SK-N-SH treated with all-trans-retinoic acid at 6 μM for 48 hours (cell line): ENCODE measurements around the gene CDH24.

Source experiments
- ATAC-seq: fragments of 200-7000 bp; cut with Tn5 transposase; 3 replicates; pipeline ENCODE4 v1.9.1; 2020; ENCODE audit warnings: mild to moderate bottlenecking, moderate library complexity
- ARNTL ChIP-seq: fragments of 450-650 bp; formaldehyde crosslinking; IDR thresholded peaks from 2 replicates; pipeline ENCODE4 v1.5.0; 2020; ENCODE audit warnings: low read depth, mild to moderate bottlenecking, moderate library complexity, borderline replicate concordance
- BACH2 ChIP-seq: fragments of 250-450 bp; sonication (Bioruptor Pico); IDR thresholded peaks from 2 replicates; pipeline ENCODE4 v1.9.0; 2021; ENCODE audit warnings: mild to moderate bottlenecking, borderline replicate concordance
- ESRRG ChIP-seq: fragments of 250-450 bp; sonication (Bioruptor Pico); IDR thresholded peaks from 2 replicates; pipeline ENCODE4 v1.6.1; 2021; ENCODE audit warnings: mild to moderate bottlenecking
- GLIS3 ChIP-seq: fragments of 250-450 bp; sonication (Bioruptor Pico); IDR thresholded peaks from 2 replicates; pipeline ENCODE4 v1.5.0; 2020; ENCODE audit warnings: mild to moderate bottlenecking, moderate library complexity
- ISL1 ChIP-seq: fragments of 250-450 bp; sonication (Bioruptor Pico); IDR thresholded peaks from 2 replicates; pipeline ENCODE4 v2.1.2; 2022; ENCODE audit warnings: mild to moderate bottlenecking, moderate library complexity
- OSR1 ChIP-seq: fragments of 250-450 bp; sonication (Bioruptor Pico); IDR thresholded peaks from 2 replicates; pipeline ENCODE4 v1.8.0; 2022; ENCODE audit warnings: moderate library complexity, mild to moderate bottlenecking, inconsistent platforms
- PPARA ChIP-seq: fragments of 250-450 bp; sonication (Bioruptor Pico); IDR thresholded peaks from 2 replicates; pipeline ENCODE4 v1.5.0; 2020; ENCODE audit warnings: mild to moderate bottlenecking, borderline replicate concordance
- RARB ChIP-seq: fragments of 250-450 bp; sonication (Bioruptor Pico); IDR thresholded peaks from 2 replicates; pipeline ENCODE4 v1.8.0; 2021; ENCODE audit warnings: mild to moderate bottlenecking, moderate library complexity
- TCF4 ChIP-seq: fragments of 250-450 bp; sonication (Bioruptor Pico); IDR thresholded peaks from 2 replicates; pipeline ENCODE4 v1.8.0; 2021; ENCODE audit warnings: mild to moderate bottlenecking, moderate library complexity, borderline replicate concordance
- TOX ChIP-seq: fragments of 250-450 bp; sonication (Bioruptor Pico); IDR thresholded peaks from 2 replicates; pipeline ENCODE4 v1.8.0; 2021; ENCODE audit warnings: mild to moderate bottlenecking, moderate library complexity, borderline replicate concordance
- ZC3H10 ChIP-seq: fragments of 250-450 bp; sonication (Bioruptor Pico); IDR thresholded peaks from 2 replicates; pipeline ENCODE4 v1.5.1; 2021; ENCODE audit warnings: mild to moderate bottlenecking, moderate library complexity
- ZFP3 ChIP-seq: fragments of 250-450 bp; sonication (Bioruptor Pico); IDR thresholded peaks from 2 replicates; pipeline ENCODE4 v1.5.0; 2020; ENCODE audit warnings: mild to moderate bottlenecking, moderate library complexity
- ZFP30 ChIP-seq: fragments of 450-650 bp; formaldehyde crosslinking; IDR thresholded peaks from 2 replicates; pipeline ENCODE4 v1.5.0; 2022; ENCODE audit warnings: mild to moderate bottlenecking, moderate library complexity
- ZNF565 ChIP-seq: fragments of 450-650 bp; formaldehyde crosslinking; conservative IDR thresholded peaks from 2 replicates; pipeline ENCODE4 v1.5.0; 2020; ENCODE audit warnings: low read depth, mild to moderate bottlenecking, moderate library complexity
- ZNF8 ChIP-seq: fragments of 450-650 bp; formaldehyde crosslinking; IDR thresholded peaks from 2 replicates; pipeline ENCODE4 v1.5.0; 2020; ENCODE audit warnings: mild to moderate bottlenecking, moderate library complexity
- TF ChIP-seq, protein P1 (sequence below): fragments of 250-450 bp; sonication (Bioruptor Pico); IDR thresholded peaks from 2 replicates; pipeline ENCODE4 v1.5.0; 2020; ENCODE audit warnings: mild to moderate bottlenecking, moderate library complexity
- TF ChIP-seq, protein P2 (sequence below): fragments of 250-450 bp; sonication (Bioruptor Pico); IDR thresholded peaks from 2 replicates; pipeline ENCODE4 v1.5.1; 2020; ENCODE audit warnings: low read depth, mild to moderate bottlenecking, moderate library complexity
- TF ChIP-seq, protein P3 (sequence below): fragments of 250-450 bp; sonication (Bioruptor Pico); IDR thresholded peaks from 2 replicates; pipeline ENCODE4 v1.8.0; 2021; ENCODE audit warnings: low read depth, mild to moderate bottlenecking, moderate library complexity, borderline replicate concordance
- TF ChIP-seq, protein P4 (sequence below): fragments of 250-450 bp; sonication (Bioruptor Pico); IDR thresholded peaks from 2 replicates; pipeline ENCODE4 v1.5.1; 2021; ENCODE audit warnings: mild to moderate bottlenecking, moderate library complexity

Gene CDH24, protein sequence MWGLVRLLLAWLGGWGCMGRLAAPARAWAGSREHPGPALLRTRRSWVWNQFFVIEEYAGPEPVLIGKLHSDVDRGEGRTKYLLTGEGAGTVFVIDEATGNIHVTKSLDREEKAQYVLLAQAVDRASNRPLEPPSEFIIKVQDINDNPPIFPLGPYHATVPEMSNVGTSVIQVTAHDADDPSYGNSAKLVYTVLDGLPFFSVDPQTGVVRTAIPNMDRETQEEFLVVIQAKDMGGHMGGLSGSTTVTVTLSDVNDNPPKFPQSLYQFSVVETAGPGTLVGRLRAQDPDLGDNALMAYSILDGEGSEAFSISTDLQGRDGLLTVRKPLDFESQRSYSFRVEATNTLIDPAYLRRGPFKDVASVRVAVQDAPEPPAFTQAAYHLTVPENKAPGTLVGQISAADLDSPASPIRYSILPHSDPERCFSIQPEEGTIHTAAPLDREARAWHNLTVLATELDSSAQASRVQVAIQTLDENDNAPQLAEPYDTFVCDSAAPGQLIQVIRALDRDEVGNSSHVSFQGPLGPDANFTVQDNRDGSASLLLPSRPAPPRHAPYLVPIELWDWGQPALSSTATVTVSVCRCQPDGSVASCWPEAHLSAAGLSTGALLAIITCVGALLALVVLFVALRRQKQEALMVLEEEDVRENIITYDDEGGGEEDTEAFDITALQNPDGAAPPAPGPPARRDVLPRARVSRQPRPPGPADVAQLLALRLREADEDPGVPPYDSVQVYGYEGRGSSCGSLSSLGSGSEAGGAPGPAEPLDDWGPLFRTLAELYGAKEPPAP

DNA sequence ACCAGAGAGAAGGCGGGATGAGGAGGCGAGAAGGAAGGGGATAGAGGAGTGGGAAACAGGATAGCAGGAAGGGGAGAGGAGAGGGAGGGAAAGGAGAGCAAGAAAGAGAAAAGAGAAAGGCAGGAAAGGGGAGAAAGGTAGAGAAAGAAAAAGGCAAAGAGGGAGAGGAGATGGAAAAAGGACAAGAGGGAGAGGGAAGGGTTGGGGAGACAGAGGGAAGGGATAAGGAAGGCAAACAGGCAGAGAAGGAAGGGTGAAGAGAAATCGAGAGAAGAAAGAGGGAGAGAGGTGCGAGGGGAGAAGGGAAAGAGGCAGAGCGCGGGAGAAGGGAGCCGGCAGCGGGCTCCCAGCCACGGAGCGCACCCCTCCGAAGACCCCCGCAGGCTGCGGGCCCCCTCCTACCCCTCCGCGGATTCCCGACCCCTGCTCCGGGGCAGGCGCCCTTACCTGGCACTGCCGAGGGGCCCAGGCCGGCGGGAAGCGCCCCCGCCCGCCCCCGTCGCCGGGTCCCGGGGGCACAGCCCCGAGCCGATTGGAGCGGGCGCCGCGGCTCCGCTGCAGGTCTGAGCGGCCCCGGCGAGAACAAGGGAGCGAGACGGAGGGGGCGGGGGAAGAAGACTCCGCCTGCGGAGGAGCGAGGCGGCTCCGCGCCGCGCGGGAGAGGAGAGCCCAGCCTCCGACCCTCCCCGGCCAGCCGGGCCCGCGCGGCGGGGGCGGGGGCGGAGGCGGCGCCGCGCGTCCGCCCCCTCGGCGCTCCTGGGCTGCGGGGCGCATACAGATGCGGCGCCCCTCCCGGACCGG lies at the start of gene CDH24:
Gene CDH24 (minus strand): TSS at position 565 of the 801 bp plus-strand sequence. CDS start 1,787 bp downstream, outside the sequence.
- no peak for TF ChIP-seq ZC3H10 (CRISPR knock-in tag)
- no peak for TF ChIP-seq ZFP30 (CRISPR knock-in tag)
- ATAC-seq, result peak; percentile 58

DNA sequence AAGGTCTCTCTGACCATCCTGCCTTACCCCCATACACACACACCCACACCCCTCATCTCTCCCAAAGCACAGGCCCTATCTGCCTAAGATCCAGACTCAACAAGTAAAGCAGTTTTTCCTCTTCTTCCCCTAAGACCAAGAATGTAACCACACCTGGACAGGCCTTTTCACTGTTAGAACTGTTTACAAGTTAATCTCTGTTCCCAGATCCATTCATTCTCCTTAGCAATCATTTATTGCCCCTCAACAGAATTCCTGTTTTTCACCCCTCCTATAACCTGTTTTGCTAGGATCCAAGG lies 49.4 kb upstream of the CDH24 start:
- ATAC-seq, result no peak
- TF ChIP-seq ZNF8 (CRISPR knock-in tag) (no peak), ESRRG (CRISPR knock-in tag) (no peak), BACH2 (CRISPR knock-in tag) (no peak), GLIS3 (CRISPR knock-in tag) (no peak), ISL1 (CRISPR knock-in tag) (no peak), PPARA (CRISPR knock-in tag) (no peak)
- TF ChIP-seq, all 23 proteins: peak for 0

DNA sequence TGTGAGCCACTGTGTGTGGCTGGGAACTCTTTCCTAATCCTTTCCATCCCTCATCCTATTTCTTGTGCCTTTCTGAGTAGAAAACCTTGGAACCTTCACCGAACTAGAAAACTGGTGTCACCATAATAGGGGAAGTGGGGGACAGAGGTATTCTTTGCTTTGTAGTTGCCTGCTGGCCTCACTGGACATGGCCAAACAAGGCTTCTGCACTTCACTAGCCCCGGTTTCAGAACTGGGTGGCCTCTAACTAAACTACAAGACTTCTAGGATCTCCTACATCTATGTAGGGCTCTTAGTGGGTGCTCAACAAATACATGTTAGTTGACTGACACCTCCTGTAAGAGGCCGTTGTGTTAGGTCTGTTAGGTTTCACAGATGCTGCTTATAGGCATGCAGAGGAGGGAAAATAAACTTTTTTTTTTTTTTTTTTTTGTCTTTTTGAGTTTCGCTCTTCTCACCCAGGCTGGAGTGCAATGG lies 48.1 kb upstream of the CDH24 start:
- ATAC-seq, result no peak
- TF ChIP-seq RARB (CRISPR knock-in tag) (no peak), ESRRG (CRISPR knock-in tag) (no peak), ZNF8 (CRISPR knock-in tag) (no peak), ZFP3 (CRISPR knock-in tag) (no peak), ARNTL (CRISPR knock-in tag) (no peak), BACH2 (CRISPR knock-in tag) (no peak), ZNF565 (CRISPR knock-in tag) (no peak)
- TF ChIP-seq, protein P1, sequence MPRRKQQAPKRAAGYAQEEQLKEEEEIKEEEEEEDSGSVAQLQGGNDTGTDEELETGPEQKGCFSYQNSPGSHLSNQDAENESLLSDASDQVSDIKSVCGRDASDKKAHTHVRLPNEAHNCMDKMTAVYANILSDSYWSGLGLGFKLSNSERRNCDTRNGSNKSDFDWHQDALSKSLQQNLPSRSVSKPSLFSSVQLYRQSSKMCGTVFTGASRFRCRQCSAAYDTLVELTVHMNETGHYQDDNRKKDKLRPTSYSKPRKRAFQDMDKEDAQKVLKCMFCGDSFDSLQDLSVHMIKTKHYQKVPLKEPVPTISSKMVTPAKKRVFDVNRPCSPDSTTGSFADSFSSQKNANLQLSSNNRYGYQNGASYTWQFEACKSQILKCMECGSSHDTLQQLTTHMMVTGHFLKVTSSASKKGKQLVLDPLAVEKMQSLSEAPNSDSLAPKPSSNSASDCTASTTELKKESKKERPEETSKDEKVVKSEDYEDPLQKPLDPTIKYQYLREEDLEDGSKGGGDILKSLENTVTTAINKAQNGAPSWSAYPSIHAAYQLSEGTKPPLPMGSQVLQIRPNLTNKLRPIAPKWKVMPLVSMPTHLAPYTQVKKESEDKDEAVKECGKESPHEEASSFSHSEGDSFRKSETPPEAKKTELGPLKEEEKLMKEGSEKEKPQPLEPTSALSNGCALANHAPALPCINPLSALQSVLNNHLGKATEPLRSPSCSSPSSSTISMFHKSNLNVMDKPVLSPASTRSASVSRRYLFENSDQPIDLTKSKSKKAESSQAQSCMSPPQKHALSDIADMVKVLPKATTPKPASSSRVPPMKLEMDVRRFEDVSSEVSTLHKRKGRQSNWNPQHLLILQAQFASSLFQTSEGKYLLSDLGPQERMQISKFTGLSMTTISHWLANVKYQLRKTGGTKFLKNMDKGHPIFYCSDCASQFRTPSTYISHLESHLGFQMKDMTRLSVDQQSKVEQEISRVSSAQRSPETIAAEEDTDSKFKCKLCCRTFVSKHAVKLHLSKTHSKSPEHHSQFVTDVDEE (CRISPR knock-in tag), result no peak
- TF ChIP-seq, protein P2, sequence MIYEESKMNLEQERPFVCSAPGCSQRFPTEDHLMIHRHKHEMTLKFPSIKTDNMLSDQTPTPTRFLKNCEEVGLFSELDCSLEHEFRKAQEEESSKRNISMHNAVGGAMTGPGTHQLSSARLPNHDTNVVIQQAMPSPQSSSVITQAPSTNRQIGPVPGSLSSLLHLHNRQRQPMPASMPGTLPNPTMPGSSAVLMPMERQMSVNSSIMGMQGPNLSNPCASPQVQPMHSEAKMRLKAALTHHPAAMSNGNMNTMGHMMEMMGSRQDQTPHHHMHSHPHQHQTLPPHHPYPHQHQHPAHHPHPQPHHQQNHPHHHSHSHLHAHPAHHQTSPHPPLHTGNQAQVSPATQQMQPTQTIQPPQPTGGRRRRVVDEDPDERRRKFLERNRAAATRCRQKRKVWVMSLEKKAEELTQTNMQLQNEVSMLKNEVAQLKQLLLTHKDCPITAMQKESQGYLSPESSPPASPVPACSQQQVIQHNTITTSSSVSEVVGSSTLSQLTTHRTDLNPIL (CRISPR knock-in tag), result no peak

DNA sequence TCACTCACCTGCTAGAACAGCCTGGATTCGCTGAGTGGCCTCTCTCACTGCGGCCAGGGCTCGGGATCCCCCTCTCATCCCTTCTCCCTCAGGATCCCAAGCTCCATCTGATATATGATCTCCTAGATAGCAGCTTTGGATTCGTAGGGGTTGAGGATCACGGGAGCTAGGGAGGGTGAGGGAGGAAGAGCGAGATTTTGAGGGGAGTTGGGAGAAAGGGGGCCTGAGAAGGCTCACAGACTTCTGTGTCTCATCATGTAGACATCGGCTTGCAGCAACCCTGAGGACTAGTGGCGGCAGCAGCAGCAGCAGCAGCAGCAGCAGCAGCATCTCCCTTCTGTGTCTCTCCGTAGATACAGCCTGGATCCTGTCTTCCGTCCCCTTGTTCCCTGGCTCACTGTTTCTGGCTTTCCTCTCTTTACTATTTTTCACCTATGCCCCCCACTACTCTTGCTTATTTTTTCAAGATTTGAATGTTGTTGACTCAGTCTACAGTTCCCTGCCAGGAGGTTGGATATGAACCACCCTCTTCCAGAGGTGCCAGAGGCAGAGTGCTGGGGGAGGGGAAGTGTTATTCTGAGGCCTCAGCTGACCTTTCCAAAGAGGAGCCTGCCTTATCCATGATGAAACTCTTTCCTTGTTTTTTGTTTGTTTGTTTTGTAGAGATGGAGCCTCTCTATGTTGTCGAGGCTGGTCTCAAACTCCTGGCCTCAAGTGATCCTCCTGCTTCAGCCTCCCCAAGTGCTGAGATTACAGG lies 47.4 kb upstream of the CDH24 start, which contains the start of gene CIROP:
Gene CIROP (minus strand): TSS at position 399 of the 757 bp plus-strand sequence. CDS start 69 bp downstream, at position 330.
- ATAC-seq, result no peak
- TF ChIP-seq ZFP30 (CRISPR knock-in tag) (no peak), TOX (CRISPR knock-in tag) (no peak), GLIS3 (CRISPR knock-in tag) (no peak), PPARA (CRISPR knock-in tag) (no peak), OSR1 (CRISPR knock-in tag) (no peak), RARB (CRISPR knock-in tag) (no peak), TCF4 (no peak), ISL1 (CRISPR knock-in tag) (no peak), ZC3H10 (CRISPR knock-in tag) (no peak)
- TF ChIP-seq, protein P3, sequence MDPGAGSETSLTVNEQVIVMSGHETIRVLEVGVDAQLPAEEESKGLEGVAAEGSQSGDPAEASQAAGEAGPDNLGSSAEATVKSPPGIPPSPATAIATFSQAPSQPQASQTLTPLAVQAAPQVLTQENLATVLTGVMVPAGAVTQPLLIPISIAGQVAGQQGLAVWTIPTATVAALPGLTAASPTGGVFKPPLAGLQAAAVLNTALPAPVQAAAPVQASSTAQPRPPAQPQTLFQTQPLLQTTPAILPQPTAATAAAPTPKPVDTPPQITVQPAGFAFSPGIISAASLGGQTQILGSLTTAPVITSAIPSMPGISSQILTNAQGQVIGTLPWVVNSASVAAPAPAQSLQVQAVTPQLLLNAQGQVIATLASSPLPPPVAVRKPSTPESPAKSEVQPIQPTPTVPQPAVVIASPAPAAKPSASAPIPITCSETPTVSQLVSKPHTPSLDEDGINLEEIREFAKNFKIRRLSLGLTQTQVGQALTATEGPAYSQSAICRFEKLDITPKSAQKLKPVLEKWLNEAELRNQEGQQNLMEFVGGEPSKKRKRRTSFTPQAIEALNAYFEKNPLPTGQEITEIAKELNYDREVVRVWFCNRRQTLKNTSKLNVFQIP, result no peak
- TF ChIP-seq, protein P4, sequence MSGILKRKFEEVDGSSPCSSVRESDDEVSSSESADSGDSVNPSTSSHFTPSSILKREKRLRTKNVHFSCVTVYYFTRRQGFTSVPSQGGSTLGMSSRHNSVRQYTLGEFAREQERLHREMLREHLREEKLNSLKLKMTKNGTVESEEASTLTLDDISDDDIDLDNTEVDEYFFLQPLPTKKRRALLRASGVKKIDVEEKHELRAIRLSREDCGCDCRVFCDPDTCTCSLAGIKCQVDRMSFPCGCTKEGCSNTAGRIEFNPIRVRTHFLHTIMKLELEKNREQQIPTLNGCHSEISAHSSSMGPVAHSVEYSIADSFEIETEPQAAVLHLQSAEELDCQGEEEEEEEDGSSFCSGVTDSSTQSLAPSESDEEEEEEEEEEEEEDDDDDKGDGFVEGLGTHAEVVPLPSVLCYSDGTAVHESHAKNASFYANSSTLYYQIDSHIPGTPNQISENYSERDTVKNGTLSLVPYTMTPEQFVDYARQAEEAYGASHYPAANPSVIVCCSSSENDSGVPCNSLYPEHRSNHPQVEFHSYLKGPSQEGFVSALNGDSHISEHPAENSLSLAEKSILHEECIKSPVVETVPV, result no peak
